Gastrocnemius medialis (tissue), 4 donors: ENCODE measurements around the gene GNAI2. TPM values are rescaled to one million over a fixed set of nuclear protein-coding genes. Genes with fewer than 3 reads are reported as not detected.
"Not testable (repeated sequence)": the region's sequence is repeated elsewhere in the genome, so short reads cannot be mapped to it uniquely, and the experiment has no call there.

Experiments used
- ATAC-seq, 2 donors: fragments of 150-250 bp; one replicate each; pipeline ENCODE4 v1.9.1; 2016
- DNase-seq, 2 donors: peaks; one replicate each; pipeline ENCODE4 v3.0.0-alpha.2; 2019
- H3K27ac ChIP-seq, 4 donors: fragments of 200-600 bp; sonication (generic); 1 replicate in 1 of 4; 2 replicates in 3 of 4; pipeline ENCODE4 v1.5.1; 2016 to 2018; ENCODE audit warnings: mild to moderate bottlenecking in 2 of 4, moderate library complexity in 1 of 4
- H3K27me3 ChIP-seq, 3 donors: fragments of 200-600 bp; sonication (generic) in 2 of 3; 1 replicate in 1 of 3; 2 replicates in 2 of 3; pipeline versions ENCODE4 v1.5.1 to v1.6.0; 2016 to 2019; ENCODE audit warnings: mild to moderate bottlenecking in 1 of 3, moderate library complexity in 1 of 3
- H3K36me3 ChIP-seq, 2 donors: fragments of 200-600 bp; sonication (generic) in 1 of 2; one replicate each; pipeline ENCODE4 v1.5.1; 2017 to 2018
- H3K4me1 ChIP-seq, 2 donors: fragments of 200-600 bp; sonication (generic) in 1 of 2; one replicate each; pipeline ENCODE4 v1.5.1; 2016 to 2017; ENCODE audit warnings: mild to moderate bottlenecking in 2 of 2
- H3K4me3 ChIP-seq, 4 donors: fragments of 200-600 bp; sonication (generic) in 3 of 4; 1 replicate in 1 of 4; 2 replicates in 3 of 4; pipeline ENCODE4 v1.5.1; 2016 to 2019; ENCODE audit warnings: mild to moderate bottlenecking in 2 of 4
- H3K9me3 ChIP-seq, 3 donors: fragments of 200-600 bp; sonication (generic) in 2 of 3; 1 replicate in 1 of 3; 2 replicates in 2 of 3; pipeline ENCODE4 v1.5.1; 2016 to 2019
- POLR2A ChIP-seq, 2 donors: fragments of 450-650 bp; IDR thresholded peaks; one replicate each; pipeline ENCODE4 v1.6.1; 2017; ENCODE audit warnings: antibody characterized with exemption in 2 of 2, mild to moderate bottlenecking in 2 of 2, moderate library complexity in 2 of 2
- in situ Hi-C, 4 donors: fragments of 200-750 bp; cut with MboI; loops; one replicate each; pipeline versions ENCODE4 v1.15.0 to v1.8.0; 2017; ENCODE audit warnings: low sequenced_read_pairs in 4 of 4
- intact Hi-C: fragments of 100-400 bp; cut with DNase I; formaldehyde crosslinking; loops from one replicate; pipeline ENCODE4 v1.15.1; 2023; ENCODE audit warnings: low total_unique reads
- total RNA-seq, 4 donors: library from RNA; depleted of rRNA; stranded (reverse); fragments of >200 nt; gene quantifications; one replicate each; pipeline versions ENCODE4 v1.1.0 to v1.2.3, GENCODE V29; 2016
- TF ChIP-seq, protein P1 (sequence below), 5 experiments: fragments of 450-650 bp in 3 of 5; fragments of 200-600 bp in 2 of 5; sonication (generic) in 2 of 5; IDR thresholded peaks in 4 of 5; conservative IDR thresholded peaks in 1 of 5; 1 replicate in 4 of 5; 2 replicates in 1 of 5; pipeline ENCODE4 v1.5.1; 2016 to 2019; ENCODE audit warnings: antibody characterized with exemption in 5 of 5, mild to moderate bottlenecking in 3 of 5, moderate library complexity in 3 of 5

Gene GNAI2
- total RNA-seq, 4 donors from 2014 or later, result 26.7 to 67.8 (median 39.8) TPM

DNA sequence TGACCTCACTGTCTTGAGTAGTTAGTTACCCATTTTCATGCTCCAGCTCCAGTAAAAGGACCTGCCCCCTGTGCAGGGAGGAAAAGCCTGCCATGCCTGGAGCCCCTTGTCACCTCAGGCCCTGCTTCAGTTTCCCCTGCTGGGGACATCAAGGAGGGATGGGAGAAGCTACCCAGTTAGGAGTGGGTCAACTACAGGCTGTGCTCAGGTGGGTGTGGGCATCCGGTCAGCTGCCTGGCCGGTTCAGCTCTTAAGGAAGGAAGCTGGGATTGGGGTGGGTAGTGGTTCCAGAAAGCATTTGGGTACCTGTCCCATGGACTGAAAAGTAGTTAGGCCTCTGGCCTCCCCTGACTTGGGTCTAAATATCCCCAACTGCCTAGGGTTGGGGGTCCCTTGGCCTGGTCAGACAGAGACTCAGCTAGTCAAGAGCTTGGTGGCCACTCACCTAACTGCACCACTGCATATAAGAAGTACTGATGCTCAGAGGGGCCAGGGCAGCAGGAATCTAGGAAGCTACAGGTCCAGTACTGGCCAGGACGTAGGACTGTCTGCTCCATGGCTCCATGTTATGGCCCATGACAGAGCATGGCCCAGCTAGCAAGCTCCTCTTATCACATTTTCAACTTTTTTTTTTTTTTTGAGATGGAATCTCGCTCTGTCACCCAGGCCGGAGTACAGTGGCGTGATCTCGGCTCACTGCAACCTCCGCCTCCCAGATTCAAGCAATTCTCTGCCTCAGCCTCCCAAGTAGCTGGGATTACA is 43.4 kb downstream of the GNAI2 start:
- ATAC-seq, result peak; percentile 12 to 28
- H3K9me3 ChIP-seq, result no peaks in the 10 kb centered on the region
- peak overlapping the region in 2 of 4 donors; percentile 25 to 34 for H3K4me3 ChIP-seq
- no peak for DNase-seq
- in situ Hi-C loops, result loop anchor here in 1 of 4 donors (10.0 to 25.0 kb wide), 2 partner anchors 55 to 342 kb away; partner anchors contain the start of genes MON1A and RBM6
- no peak for TF ChIP-seq POLR2A (IDR thresholded peaks at IDR 0.05)
- TF ChIP-seq, protein P1, sequence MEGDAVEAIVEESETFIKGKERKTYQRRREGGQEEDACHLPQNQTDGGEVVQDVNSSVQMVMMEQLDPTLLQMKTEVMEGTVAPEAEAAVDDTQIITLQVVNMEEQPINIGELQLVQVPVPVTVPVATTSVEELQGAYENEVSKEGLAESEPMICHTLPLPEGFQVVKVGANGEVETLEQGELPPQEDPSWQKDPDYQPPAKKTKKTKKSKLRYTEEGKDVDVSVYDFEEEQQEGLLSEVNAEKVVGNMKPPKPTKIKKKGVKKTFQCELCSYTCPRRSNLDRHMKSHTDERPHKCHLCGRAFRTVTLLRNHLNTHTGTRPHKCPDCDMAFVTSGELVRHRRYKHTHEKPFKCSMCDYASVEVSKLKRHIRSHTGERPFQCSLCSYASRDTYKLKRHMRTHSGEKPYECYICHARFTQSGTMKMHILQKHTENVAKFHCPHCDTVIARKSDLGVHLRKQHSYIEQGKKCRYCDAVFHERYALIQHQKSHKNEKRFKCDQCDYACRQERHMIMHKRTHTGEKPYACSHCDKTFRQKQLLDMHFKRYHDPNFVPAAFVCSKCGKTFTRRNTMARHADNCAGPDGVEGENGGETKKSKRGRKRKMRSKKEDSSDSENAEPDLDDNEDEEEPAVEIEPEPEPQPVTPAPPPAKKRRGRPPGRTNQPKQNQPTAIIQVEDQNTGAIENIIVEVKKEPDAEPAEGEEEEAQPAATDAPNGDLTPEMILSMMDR (IDR thresholded peaks at IDR 0.05 in 4 of 5, conservative IDR thresholded peaks at IDR 0.05 in 1 of 5), result no peak
- no peaks in the 10 kb centered on the region for H3K27me3 ChIP-seq
- intact Hi-C loops, result no loop called here
- H3K27ac ChIP-seq, result peak overlapping the region; percentile 77 to 88 (median 82)
- no peaks in the 10 kb centered on the region for H3K36me3 ChIP-seq
- H3K4me1 ChIP-seq, result peaks cover 15 to 22% of the 10 kb centered on the region in 2 donors

DNA sequence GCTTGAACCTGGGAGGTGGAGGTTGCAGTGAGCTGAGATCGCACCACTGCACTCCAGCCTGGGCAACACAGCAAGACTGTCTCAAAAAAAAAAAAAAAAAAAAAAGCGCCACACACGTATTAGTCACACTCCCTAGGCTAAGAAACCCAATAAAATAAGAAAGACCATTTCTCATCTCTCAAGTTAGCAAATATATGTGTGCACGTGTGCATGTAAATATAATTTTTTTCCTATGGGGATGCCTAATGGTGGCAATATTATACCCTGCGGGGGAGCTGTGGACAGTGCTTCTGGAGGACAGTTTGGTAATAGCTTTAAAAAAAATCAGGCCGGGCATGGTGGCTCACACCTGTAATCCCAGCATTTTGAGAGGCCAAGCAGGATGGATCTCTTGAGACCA is 48.1 kb downstream of the GNAI2 start:
- Histone ChIP-seq H3K36me3 (peaks cover 0 to 22% of the 10 kb centered on the region in 2 donors), H3K4me1 (peaks cover 4 to 12% of the 10 kb centered on the region in 2 donors)
- H3K27ac ChIP-seq, ATAC-seq, intact Hi-C loops, H3K27me3 ChIP-seq, H3K9me3 ChIP-seq, DNase-seq, H3K4me3 ChIP-seq: not testable (repeated sequence)
- in situ Hi-C loops, result loop anchor here in 1 of 4 donors (25.0 kb wide), 1 partner anchor 347 kb away; the partner anchor contains the start of genes MON1A and RBM6

DNA sequence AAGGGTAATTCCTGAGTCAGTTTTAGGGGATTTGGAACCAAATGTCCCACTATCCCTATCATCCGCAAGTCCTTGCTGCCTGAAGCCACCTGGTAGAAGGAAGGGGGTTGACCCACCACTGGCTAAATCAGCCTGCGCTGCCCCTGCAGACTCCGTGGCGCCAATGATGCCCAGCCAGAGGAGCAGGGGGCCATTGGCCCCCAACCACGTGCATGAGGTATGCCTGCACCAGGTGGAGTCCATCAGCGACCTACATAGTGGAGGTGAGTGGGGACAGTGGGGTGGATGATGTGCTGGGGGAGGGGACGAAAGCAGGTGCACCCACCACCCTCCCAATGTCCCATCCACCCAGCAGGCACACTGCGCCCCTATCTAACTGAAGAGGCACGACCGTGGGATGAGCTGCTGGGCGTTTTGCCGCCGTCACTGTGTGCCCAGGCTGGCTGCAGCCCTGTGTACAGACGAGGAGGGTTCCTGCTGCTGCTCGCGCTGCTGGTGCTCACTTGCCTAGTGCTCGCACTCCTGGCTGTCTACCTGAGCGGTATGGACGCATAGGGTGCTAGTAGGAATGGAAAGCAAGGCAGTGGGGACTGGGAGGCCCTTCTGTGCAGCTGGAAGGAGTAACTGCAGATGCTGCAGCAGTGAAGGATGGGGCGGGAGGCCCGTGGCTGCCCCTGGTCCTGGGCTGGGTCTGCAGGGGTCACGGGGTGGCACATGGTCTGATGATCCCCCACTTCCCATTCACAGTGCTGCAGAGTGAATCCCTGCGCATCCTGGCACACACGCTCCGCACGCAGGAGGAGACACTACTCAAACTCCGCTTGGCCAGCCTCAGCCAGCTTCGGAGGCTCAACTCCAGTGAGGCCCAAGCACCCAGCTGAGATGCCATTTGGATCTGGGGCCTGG is 50.6 kb downstream of the GNAI2 start:
- TF ChIP-seq POLR2A (IDR thresholded peaks at IDR 0.05), result no peak
- TF ChIP-seq, protein P1 (IDR thresholded peaks at IDR 0.05 in 4 of 5, conservative IDR thresholded peaks at IDR 0.05 in 1 of 5), result no peak
- peaks cover 0 to 38% of the 10 kb centered on the region in 2 donors for H3K36me3 ChIP-seq
- no peak overlapping the region for H3K4me3 ChIP-seq
- intact Hi-C loops, result no loop called here
- H3K27me3 ChIP-seq, result no peaks in the 10 kb centered on the region
- no peaks in the 10 kb centered on the region for H3K9me3 ChIP-seq
- no peak for DNase-seq
- in situ Hi-C loops, result loop anchor here in 1 of 4 donors (25.0 kb wide), 1 partner anchor 349 kb away; the partner anchor contains the start of genes MON1A and RBM6
- peaks cover 8 to 12% of the 10 kb centered on the region in 2 donors for H3K4me1 ChIP-seq
- ATAC-seq, result no peak
- peak overlapping the region in 1 of 4 donors; percentile 41 for H3K27ac ChIP-seq

DNA sequence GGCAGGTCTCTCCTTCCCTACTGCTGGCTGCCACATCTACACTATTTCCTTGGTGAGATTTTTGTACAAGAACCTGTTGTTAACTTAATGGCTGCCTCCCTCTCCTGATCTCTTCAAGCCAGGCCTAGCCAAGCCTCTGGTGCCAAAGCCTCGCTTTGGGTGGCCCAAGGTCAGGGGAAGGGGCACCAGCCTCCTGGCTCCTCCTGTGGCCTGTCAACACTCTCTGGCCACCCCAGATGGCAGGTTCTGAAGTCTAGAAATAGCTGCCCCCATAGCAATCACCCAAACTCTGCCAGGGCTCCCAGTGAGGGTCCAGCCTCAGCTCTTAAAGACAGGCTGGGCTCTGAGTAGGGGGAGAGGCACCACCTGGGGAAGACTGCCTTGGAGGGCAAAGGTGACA is 51.3 kb downstream of the GNAI2 start:
- Histone ChIP-seq H3K4me3 (no peak overlapping the region), H3K27me3 (no peaks in the 10 kb centered on the region), H3K36me3 (peaks cover 0 to 38% of the 10 kb centered on the region in 2 donors), H3K27ac (peak overlapping the region in 1 of 4 donors; percentile 41), H3K4me1 (peaks cover 8 to 13% of the 10 kb centered on the region in 2 donors), H3K9me3 (no peaks in the 10 kb centered on the region)
- ATAC-seq, result no peak
- intact Hi-C loops, result no loop called here
- TF ChIP-seq, protein P1 (IDR thresholded peaks at IDR 0.05 in 4 of 5, conservative IDR thresholded peaks at IDR 0.05 in 1 of 5), result no peak
- TF ChIP-seq POLR2A (IDR thresholded peaks at IDR 0.05), result no peak
- in situ Hi-C loops, result loop anchor here in 1 of 4 donors (25.0 kb wide), 1 partner anchor 350 kb away; the partner anchor contains the start of genes MON1A and RBM6
- DNase-seq, result no peak
